GM11168 (cell line): Measurements from ENCODE around the gene MGAT2.
"Not testable (repeated sequence)": the region's sequence is repeated elsewhere in the genome, so short reads cannot be mapped to it uniquely, and the experiment has no call there.

Experiments
- in situ Hi-C: fragments of 300-500 bp; cut with MboI; formaldehyde crosslinking; loops from one replicate; pipeline ENCODE4 v1.12.0; 2022; ENCODE audit warnings: low sequenced_read_pairs; ENCODE audit not compliant: unreplicated experiment

The MGAT2 gene

GRCh38 chr14:49607583-49607982 lies 13.0 kb upstream of the MGAT2 start:
- in situ Hi-C loops, result no loop called here

- in situ Hi-C loops, result no loop called here
These were observed 8.3 kb upstream of the MGAT2 start for GRCh38 chr14:49612251-49612650.

DNA sequence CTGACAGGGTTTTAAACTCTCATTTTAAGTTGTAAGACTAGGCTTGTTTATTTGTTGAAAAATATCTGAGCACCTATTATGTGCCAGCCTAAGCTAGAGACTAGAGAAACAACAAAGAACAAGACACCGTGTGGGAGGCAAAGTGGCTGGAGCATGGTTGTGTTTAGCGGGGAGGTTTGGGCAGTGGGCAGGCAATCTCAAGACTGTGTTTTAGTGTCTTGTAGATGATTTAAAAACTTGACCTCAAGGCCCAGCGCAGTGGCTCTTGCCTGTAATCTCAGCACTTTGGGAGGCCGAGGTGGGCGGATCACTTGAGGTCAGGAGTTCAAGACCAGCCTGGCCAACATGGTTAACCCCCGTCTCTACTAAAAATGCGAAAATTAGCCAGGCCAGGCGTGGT lies 7.9 kb upstream of the MGAT2 start:
- in situ Hi-C loops, result no loop called here

DNA sequence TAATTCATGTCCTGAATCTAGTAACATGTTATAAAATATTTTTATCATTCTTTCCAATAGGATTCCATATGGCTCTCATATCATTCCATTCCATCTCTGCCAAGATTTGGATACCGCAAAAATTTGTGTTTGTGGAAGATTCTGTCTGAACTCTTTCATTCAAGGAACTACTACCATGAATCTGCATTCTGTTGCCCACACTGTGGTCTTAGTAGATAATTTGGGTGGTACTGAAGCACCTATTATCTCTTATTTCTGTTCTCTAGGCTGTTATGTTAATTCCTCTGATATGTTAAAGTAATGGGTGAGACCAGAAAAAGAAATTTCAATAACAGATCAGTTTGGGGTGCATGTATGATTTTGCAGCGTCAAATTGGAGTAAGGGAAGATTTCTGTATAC lies 6.4 kb upstream of the MGAT2 start:
- in situ Hi-C loops, result no loop called here

GRCh38 chr14:49615776-49616175 lies 4.8 kb upstream of the MGAT2 start:
- in situ Hi-C loops, result no loop called here

DNA sequence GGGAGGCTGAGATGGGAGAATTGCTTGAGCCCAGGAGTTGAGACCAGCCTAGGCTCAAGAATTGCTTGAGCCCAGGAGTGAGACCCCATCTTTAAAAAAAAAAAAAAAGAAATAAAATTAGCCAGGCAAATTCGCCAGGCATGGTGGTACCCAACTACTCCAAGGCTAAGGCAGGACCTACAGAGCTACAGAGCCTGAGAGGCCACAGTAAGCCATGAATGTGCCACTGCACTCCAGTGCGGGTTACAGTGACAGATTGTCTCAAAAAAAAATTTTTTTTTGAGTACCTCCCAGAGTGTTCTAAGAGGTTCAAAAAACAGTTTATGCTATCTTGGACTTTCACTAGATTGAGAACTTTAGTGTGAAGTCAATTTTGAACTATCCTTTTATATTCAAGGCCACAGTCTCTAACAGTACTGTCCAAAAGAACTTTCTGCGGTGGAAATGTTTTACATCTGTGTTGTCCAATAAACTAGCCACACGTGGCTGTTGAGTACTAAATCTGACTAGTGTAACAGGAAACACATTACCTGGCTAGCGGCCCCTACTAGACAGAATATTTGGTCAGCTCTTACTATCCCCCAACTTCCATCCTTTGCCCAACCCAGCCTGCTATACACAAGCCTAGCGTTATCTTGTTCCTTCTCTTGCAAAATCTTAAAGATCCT lies 2.6 kb upstream of the MGAT2 start:
- in situ Hi-C loops, result no loop called here

GRCh38 chr14:49619273-49619672 lies 1.3 kb upstream of the MGAT2 start:
- in situ Hi-C loops, result not testable (repeated sequence)

DNA sequence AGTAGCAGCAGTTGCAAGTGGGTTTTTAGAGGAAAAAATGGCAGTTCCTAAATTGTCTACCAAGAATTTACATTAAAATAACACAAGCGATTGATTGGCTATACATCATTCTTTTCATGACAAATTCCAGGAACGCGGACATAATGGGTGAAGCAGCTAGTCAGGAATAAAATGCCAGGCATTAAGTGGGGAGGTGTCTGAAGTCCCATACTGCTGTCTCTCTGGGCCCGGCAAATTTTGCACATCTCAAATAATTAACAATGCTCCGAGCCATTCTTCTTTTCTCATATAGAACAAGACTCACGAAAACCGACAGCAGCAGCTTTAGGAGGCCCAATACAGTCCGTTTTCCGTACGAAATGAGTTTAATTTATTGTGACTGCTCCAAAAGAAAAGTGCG lies 869 bp upstream of the MGAT2 start:
- in situ Hi-C loops, result no loop called here

- in situ Hi-C loops, result no loop called here
These were observed 699 bp downstream of the MGAT2 start for GRCh38 chr14:49621114-49621881.

DNA sequence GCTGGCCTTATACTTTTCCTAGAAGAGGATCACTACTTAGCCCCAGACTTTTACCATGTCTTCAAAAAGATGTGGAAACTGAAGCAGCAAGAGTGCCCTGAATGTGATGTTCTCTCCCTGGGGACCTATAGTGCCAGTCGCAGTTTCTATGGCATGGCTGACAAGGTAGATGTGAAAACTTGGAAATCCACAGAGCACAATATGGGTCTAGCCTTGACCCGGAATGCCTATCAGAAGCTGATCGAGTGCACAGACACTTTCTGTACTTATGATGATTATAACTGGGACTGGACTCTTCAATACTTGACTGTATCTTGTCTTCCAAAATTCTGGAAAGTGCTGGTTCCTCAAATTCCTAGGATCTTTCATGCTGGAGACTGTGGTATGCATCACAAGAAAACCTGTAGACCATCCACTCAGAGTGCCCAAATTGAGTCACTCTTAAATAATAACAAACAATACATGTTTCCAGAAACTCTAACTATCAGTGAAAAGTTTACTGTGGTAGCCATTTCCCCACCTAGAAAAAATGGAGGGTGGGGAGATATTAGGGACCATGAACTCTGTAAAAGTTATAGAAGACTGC lies 1.5 kb downstream of the MGAT2 start:
- in situ Hi-C loops, result no loop called here

DNA sequence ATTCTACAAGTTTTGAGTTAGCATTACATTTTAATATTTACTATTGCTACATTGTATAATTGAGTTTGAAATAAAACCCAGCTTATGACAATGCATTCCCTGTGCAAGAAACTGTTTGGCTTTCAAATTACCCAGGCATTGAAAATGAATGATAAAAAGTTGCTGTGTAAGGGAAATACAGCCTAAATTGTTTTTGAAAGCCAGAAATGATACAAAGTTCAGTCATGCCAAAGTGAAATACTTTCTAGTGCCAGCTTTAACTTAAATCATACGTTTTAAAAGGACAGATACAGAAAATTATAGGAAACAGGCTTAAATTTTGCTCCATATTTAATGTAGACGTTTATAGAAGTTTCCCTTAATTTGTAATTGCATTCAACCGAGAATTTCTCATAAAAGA lies 2.8 kb downstream of the MGAT2 start:
- in situ Hi-C loops, result no loop called here

- in situ Hi-C loops, result no loop called here
These were observed 3.6 kb downstream of the MGAT2 start for GRCh38 chr14:49623941-49624839.

DNA sequence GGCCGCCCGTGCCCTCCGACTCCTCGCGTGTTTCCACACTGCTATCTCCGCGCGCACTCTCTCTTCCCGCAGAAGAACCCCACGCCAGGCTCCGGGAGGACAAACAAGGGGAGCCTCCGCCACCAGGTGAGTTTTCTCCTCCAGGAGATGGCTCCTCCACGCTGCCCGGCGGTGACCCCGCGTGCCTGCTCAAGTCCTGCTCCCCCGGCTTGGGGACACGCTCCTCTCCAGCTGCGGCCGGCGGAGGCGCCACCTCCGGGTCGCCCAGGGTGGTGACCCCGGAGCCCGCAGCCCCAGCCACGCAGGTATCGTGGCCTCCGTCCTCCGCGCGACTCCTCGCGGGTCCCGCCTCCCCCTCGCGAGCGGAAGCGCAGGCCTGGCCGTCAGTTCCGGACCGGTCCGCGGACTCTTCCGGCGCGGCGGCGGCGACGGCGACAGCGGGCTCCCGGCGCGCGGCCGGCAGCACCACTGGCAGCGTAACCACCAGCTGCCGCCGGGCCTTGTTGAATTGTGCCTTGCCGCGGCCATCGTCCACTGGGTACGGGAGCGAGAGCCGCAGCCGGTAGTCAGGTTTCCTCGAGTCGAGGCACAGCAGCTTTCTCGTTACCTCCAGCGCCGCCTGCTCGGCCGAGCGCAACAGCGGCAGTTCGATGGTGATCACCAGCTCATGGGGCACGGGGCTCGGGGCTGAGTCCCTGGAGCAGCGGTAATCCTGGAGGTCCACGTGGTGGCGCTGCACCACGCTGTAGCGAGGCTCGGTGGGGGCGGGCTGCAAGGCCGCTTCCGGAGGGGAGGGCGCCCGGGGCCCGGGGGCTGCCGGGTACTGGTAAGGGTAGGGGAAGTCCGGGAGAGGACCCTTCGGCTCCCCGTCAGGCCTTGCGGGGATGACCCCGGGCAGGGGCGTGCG lies 13.3 kb downstream of the MGAT2 start:
- in situ Hi-C loops, result loop anchor here (25.0 kb wide), 1 partner anchor 453 kb away; no protein-coding TSS in a partner anchor

GRCh38 chr14:49634547-49635334 lies 14.1 kb downstream of the MGAT2 start, which contains the start of gene DNAAF2:
DNAAF2 (minus strand) TSS chr14:49635244; CDS start chr14:49635149, 95 bp downstream.
- in situ Hi-C loops, result loop anchor here (25.0 kb wide), 1 partner anchor 453 kb away; no protein-coding TSS in a partner anchor

GRCh38 chr14:49636866-49637265 lies 16.3 kb downstream of the MGAT2 start:
- in situ Hi-C loops, result loop anchor here (25.0 kb wide), 1 partner anchor 450 kb away; no protein-coding TSS in a partner anchor

DNA sequence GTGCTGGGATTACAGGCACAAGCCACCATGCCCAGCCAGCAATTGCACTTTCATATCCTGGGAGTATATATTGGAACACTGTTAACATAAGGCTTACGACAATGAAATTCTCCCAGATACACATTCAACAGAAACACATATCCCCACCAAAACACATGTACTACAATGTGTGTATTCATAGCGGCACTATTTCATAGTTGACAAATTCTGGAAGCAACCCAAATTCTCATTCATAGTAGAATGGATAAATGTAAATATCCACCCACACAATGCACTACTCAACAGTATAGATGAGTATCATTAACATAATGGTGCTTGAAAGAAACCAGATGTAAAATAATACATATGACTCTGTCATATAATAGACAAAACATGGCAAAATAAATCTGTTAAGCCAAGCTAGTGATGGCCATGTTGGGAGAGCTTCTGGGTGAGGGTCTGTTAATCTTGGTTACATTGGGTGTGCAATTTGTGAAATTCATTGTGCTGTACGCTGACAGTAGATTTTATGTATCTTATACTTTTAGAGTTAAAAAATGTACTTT lies 17.0 kb downstream of the MGAT2 start:
- in situ Hi-C loops, result loop anchor here (25.0 kb wide), 1 partner anchor 450 kb away; no protein-coding TSS in a partner anchor

DNA sequence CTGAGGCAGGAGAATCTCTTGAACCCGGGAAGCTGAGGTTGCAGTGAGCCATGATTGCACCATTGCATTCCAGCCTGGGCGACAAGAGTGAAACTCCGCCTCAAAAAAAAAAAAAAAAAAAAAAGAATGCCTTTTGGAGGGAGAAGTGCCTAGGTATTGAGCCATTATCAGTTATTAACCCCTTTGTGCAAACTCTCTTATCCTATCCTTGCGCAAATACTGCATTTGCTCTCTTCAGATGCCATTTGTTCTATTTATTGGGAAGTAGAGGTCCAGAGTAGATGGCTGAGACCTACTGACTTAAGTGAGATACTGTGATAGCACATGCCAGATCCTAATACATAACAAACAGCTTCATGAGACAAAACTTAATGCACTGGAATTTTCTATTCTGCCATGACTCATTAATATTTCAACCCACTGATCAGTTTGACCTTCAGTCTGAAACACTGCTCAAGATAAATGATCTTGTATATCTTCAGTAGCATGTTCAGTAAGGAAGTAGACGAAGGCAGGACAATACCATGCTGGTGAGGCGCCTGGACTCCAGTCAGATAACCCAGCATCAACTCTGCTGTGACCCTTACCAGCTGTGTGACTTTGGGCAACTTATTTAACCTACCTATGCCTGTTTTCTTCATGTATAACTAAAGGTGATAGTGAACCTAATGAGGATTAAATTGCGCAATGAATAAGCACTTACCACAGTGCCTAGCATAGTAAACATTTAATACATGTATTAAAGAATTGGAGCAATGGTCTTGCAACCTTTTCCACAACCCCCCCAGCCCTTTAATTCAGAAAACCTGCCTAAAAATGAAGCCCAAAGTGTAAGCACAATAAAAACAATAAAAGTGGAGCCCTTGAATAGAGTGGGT lies 20.2 kb downstream of the MGAT2 start:
- in situ Hi-C loops, result loop anchor here (10.0 to 25.0 kb wide), 2 partner anchors 124 to 447 kb away; partner anchors contain the start of gene KLHDC2
